ENCODE measurements around the gene USP26.

The USP26 gene

GRCh38 chrX:133033010-133033409, 63.9 kb downstream of the USP26 start:
- no peak for DNase-seq (ENCODE audit: extremely low read depth, low read depth)
- TF ChIP-seq, protein P1, sequence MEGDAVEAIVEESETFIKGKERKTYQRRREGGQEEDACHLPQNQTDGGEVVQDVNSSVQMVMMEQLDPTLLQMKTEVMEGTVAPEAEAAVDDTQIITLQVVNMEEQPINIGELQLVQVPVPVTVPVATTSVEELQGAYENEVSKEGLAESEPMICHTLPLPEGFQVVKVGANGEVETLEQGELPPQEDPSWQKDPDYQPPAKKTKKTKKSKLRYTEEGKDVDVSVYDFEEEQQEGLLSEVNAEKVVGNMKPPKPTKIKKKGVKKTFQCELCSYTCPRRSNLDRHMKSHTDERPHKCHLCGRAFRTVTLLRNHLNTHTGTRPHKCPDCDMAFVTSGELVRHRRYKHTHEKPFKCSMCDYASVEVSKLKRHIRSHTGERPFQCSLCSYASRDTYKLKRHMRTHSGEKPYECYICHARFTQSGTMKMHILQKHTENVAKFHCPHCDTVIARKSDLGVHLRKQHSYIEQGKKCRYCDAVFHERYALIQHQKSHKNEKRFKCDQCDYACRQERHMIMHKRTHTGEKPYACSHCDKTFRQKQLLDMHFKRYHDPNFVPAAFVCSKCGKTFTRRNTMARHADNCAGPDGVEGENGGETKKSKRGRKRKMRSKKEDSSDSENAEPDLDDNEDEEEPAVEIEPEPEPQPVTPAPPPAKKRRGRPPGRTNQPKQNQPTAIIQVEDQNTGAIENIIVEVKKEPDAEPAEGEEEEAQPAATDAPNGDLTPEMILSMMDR (IDR thresholded peaks at IDR 0.05; ENCODE audit: low read depth, low read length) = no peak

- TF ChIP-seq, protein P1 (IDR thresholded peaks at IDR 0.05; ENCODE audit: low read depth, low read length) = no peak
Measured at GRCh38 chrX:133018229-133018628, 78.7 kb downstream of the USP26 start.

GRCh38 chrX:133007458-133007857, 89.5 kb downstream of the USP26 start:
- TF ChIP-seq, protein P1 (IDR thresholded peaks at IDR 0.05; ENCODE audit: low read depth, low read length) = no peak
- DNase-seq (ENCODE audit: extremely low read depth, low read depth) = no peak

More at GRCh38 chrX:133018229-133018628, 78.7 kb downstream of the USP26 start:
- no peak for DNase-seq (ENCODE audit: extremely low read depth, low read depth)

DNA sequence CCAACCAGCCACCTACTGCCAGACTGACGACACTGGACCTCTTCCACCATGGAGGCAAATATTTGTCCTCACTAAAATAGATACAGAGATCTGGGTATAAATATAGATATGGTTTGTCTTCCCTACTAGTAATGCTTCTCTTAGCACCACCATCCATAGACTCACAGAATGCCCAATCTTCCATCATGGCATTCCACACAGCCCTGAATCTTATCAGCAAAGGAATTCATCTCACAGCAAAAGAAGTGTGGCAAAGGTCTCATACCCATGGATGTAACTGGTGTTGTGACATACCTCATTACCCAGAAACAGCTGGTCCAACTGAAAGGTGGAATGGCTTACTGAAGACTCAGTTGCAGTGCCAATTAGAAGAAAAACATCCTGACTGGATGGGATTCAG, 91.3 kb downstream of the USP26 start:
- TF ChIP-seq, protein P1 (IDR thresholded peaks at IDR 0.05; ENCODE audit: low read depth, low read length) = no peak

DNA sequence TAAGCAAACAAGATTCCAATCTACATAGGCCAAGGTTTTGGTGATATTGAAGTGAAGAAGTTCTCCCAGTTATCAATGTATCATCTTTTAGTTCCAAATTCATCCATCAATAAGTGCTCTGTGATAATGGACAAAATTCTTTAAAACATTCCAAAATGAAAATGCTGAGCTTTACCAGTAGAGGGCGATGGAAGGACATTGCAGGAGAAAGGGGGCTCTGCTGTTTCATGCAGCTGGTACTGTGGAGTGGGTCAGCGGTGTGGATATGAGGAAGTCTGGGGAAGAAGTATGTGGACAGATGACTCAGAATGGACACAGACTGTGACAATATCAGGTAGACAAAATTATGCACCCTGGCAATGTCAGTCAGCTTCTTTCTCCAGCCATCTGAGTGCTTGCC, 91.9 kb downstream of the USP26 start:
- no peak for DNase-seq (ENCODE audit: extremely low read depth, low read depth)
- TF ChIP-seq, protein P1 (IDR thresholded peaks at IDR 0.05; ENCODE audit: low read depth, low read length) = peak; percentile 66

More for the DNA sequence above, 91.3 kb downstream of the USP26 start:
- DNase-seq (ENCODE audit: extremely low read depth, low read depth) = no peak

- no peak for DNase-seq (ENCODE audit: extremely low read depth, low read depth)
- TF ChIP-seq, protein P1 (IDR thresholded peaks at IDR 0.05; ENCODE audit: low read depth, low read length) = no peak
Measured at GRCh38 chrX:132999209-132999608, 97.7 kb downstream of the USP26 start.

DNA sequence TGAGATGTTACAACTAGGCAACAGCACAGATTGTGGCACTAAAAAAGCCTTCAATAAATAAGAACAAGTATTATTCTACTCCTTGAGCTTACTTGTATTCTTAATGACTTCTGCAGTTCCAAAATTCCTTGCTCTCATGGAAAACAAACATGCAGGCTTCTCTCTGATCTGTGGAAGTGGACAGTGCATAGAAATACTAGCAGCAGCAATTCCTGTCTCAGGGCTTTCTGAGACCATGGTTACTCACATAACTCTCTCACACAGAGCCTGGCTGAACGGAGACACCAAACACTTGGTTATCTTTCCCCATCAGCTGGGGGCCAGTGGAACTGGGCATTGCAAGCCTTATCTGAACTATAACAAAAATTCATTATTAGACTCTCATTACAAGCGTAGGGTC, 106.1 kb downstream of the USP26 start:
- no peak for DNase-seq (ENCODE audit: extremely low read depth, low read depth)
- TF ChIP-seq, protein P1 (IDR thresholded peaks at IDR 0.05; ENCODE audit: low read depth, low read length) = no peak
